HT-29 (cell line): ENCODE results near the gene GGT5. TPM values are rescaled to one million over a fixed set of nuclear protein-coding genes. Genes with fewer than 3 reads are reported as not detected.
"Not testable (repeated sequence)": the region's sequence is repeated elsewhere in the genome, so short reads cannot be mapped to it uniquely, and the experiment has no call there.

Source experiments
- DNase-seq: peaks from one replicate; pipeline ENCODE4 v3.0.0-alpha.2; 2015; ENCODE audit warnings: low spot score
- total RNA-seq: library from RNA; depleted of rRNA; stranded (reverse); fragments of >200 nt; shearing (Covaris generic); gene quantifications from 2 replicates; pipeline ENCODE4 v1.2.3, GENCODE V29; 2014

The GGT5 gene
- total RNA-seq, 1 experiment from 2014 or later, result 0.10 TPM

GRCh38 chr22:24205438-24206195 lies 39.3 kb downstream of the GGT5 start:
- no peak for DNase-seq

DNA sequence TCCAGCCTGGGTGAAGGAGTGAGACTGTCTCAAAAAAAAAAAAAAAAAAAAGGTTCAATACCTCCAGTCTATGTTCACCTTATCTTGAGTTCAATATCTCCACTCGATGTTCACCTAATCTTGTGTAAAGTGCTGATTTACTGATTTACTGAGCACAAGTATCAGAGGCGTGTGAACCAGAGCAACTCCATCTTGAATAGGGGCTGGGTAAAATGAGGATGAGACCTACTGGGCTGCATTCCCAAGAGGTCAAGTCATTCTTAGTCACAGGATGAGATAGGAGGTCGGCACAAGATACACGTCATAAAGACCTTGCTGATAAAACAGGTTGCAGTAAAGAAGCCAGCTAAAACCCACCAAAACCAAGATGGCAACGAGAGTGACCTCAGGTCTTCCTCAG lies 41.0 kb downstream of the GGT5 start:
- not testable (repeated sequence) for DNase-seq

DNA sequence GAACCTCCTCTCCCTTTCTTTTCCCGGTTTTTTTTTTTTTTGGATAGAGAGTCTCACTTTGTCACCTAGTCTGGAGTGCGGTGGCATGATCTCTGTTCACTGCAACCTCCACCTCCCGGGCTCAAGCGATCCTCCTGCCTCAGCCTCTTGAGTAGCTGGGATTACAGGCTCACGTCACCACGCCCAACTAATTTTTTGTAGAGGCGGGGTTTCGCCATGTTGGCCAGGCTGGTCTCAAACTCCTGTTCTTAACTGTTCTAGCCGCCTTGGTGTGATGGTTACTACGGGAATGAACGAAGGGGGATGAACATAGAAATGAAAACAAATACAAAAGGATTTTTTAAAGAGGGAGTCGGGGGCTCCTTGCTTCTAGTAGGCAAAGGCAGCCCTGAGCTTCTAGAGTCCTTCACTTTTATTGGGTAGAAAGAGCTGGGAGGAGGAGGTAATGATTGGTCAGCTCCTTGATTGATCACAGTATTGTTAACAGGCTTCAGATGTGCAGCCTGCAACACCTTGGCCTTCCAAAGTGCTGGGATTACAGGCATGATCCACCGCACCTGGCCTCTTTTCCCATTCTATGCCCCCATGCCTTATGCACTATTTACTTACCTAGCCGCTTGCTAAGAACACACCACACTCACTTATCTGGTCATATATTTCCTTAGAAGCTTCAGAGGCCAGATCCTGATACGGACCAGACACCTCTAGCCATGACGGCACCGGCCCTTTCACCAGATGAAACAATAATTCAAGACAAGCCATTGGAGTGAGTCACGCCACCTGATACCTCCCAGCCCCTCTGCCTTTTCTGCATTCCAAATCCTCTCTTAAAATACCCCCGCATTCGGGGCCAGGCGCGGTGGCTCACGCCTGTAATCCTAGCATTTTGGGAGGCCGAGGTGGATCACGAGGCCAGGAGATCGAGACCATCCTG lies 42.9 kb downstream of the GGT5 start:
- DNase-seq, result no peak

DNA sequence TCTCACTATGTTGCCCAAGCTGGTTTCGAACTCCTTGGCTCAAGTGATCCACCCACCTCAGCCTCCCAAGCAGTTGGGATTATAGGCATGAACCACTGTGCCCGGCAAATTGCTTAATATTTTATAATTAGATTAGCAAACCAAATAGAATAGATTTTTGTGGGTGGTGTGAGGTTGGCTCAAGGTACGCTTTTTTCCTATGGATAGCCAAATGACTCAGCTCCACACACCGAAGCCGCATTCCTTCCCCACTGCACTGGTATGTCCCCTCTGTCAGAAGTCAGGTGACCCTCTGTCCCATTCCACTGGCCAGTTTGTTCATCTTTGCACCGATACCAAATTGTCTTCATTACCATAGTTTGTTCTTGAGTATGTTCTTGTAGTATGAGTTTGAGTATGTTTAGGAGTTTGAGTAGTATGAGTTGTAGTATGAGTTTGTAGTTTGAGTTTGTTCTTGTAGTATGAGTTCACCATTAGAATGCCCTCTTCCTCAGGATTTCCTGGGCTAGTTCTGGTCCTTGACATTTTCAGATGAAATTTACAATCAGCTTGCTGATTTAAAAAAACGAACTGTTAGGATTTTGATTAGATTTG lies 44.2 kb downstream of the GGT5 start:
- no peak for DNase-seq

- no peak for DNase-seq
Observed at GRCh38 chr22:24198682-24199052, 46.2 kb downstream of the GGT5 start.

DNA sequence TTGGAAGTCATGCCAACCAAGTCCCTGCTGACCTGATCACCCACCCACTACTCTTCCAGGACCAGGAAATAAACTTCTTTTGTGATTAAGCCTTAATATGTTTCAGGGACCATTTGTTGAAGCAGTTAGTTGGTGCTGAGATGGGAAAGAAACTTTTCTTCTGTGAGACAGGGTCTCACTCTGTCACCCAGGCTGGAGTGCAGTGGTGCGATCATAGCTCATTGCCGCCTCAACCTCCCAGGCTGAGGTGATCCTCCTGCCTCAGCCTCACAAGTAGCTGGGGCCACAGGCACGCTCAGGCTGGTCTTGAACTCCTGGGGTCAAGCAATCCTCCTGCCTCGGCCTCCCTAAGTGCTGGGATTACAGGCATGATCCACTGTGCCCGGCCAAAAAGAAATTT lies 53.0 kb downstream of the GGT5 start:
- DNase-seq, result no peak

DNA sequence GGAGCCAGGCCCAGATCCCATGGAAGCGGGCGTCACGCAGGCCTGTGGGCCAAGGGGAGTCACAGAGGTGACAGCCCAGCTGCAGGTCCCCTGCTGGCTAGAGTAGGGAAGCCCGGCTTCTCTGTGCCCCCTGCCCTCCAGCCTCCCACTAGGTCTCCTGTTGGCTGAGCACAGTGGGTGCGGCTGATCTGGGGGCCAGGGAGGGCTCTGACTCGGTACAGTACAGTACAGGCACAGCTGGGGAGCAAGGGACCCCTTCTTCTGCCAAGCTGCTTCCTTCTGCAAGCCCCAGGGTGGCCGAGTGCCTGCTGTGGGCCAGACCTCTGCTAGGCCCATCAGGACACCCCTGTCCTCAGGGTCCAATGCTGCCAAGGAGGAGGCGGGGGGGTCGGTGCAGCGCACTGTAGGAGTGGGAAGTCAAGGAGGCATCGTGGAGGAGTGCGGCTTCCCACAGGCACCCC lies 53.5 kb downstream of the GGT5 start:
- DNase-seq, result no peak

- DNase-seq, result no peak
Observed at GRCh38 chr22:24190596-24191208, 54.2 kb downstream of the GGT5 start.

- no peak for DNase-seq
Observed at GRCh38 chr22:24190159-24190540, 54.7 kb downstream of the GGT5 start.

DNA sequence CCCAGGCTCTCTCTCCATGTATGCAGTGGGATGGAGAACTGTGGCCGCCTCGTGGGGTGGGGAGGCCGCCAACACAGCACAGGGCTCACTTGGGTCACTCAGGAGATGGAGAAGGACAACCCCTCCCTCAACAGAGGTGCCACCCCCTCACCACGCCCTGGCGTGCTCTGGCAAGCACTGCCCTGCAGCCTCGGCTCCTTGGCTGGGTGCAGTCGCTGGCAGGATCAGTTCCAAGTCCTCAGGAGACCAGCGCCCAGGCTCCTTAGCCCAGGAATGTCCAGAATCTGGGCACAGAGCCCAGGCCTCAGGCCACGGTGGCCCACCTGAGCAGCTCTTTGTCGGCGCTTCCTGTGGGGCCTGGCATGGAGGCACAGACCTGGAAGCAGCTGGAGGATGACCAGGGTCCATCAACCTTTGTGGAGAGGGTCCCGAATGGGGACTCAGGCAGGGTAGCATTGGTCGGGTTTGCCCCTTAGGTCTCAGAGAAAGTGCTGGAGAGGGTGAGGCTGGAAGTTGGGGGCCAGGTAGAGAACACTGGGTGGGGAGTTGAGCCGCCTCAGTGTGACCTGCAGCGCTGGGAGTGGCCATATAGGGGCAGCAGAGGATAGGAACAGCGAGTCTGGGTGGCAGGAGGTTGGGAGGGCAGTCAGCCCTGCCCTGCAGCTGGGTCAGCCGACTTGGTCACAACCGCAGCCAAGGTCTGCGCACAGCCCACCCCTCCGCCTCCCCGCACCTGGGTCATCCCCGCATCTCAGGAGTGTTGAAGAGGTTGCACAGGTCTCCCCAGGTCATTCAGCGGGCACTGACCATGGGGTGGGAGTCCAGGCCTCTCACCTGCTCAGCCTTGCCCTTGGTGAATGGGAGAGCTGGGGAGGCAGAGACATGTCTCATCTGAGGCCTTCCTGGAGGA lies 55.4 kb downstream of the GGT5 start:
- DNase-seq, result peak; percentile 63

- no peak for DNase-seq
Observed at GRCh38 chr22:24188705-24189248, 56.1 kb downstream of the GGT5 start.

GRCh38 chr22:24187731-24188644 lies 56.9 kb downstream of the GGT5 start:
- DNase-seq, result no peak

DNA sequence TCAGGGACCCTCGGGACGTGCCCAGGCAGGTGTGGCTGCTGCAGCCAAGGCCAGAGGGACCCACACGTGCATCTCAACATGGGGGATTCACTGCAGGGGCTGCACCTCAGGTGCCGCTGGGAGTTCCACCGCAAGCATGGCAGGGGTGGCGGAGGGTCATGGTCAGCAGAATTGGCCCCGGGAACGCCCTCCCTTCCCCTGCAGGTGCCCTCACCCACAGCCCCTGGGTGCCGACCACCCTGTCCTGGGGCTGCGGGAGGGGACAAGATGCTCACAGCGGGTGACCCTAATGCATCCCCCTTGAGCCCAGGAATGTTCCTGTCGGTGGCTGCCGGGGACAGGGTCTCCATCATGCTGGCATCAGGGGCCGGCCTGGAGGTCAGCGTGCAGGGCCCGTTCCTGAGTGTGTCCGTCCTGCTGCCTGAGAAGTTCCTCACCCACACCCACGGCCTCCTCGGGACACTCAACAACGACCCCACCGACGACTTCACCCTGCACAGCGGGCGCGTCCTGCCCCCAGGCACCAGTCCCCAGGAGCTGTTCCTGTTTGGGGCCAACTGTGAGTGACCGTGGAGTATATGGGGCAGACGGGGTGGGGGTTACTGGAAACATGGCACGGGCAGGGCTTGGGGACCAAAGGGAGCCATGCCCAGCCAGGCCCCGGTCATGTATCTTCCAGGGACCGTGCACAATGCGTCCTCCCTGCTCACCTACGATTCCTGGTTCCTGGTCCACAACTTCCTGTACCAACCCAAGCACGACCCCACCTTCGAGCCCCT lies 57.8 kb downstream of the GGT5 start:
- no peak for DNase-seq

GRCh38 chr22:24186352-24186740 lies 58.5 kb downstream of the GGT5 start:
- DNase-seq, result no peak

DNA sequence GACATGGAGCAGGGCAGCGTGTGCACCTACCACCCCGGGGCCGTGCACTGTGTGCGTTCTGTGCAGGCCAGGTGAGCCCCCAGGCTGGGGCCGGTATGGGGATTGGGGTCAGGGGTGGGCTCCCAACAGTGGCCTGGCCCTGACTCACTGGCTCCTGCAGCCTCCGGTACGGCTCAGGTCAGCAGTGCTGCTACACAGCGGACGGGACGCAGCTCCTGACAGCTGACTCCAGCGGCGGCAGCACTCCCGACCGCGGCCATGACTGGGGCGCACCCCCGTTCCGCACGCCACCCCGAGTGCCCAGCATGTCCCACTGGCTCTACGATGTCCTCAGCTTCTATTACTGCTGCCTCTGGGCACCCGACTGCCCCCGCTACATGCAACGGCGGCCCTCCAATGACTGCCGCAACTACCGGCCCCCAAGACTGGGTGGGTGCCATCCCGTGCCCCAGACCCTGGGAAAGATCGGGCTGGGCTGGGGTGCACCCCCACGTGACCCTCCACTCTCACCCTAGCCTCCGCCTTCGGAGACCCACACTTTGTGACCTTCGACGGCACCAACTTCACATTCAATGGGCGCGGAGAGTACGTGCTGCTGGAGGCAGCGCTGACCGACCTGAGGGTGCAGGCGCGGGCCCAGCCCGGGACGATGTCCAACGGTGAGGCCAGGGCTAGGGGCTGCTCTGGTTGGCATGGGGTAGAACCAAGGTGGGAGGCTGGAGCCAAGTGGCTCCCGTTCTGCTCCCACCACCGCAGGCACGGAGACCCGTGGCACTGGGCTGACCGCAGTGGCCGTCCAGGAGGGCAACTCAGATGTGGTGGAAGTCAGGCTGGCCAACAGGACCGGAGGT lies 59.2 kb downstream of the GGT5 start:
- DNase-seq, result no peak

DNA sequence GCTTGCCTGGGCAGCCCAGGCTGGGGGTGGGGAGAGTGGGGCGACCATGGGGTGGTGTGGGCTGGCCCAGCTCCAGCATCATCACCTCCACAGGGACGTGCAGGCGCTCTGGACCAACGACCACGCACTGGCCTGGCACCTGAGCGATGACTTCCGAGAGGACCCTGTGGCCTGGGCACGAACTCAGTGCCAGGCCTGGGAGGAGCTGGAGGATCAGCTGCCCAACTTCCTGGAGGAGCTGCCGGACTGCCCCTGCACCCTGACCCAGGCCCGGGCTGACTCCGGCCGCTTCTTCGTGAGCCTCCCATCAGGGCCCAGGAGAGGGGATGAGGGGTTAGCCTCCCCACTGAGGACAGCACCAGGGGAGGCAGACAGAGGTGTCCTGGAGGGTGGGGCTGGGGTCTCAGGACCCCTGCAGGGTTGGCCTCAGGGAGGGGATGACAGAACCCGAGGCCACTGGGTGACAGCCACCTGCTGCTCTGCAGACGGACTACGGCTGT lies 59.8 kb downstream of the GGT5 start:
- no peak for DNase-seq

DNA sequence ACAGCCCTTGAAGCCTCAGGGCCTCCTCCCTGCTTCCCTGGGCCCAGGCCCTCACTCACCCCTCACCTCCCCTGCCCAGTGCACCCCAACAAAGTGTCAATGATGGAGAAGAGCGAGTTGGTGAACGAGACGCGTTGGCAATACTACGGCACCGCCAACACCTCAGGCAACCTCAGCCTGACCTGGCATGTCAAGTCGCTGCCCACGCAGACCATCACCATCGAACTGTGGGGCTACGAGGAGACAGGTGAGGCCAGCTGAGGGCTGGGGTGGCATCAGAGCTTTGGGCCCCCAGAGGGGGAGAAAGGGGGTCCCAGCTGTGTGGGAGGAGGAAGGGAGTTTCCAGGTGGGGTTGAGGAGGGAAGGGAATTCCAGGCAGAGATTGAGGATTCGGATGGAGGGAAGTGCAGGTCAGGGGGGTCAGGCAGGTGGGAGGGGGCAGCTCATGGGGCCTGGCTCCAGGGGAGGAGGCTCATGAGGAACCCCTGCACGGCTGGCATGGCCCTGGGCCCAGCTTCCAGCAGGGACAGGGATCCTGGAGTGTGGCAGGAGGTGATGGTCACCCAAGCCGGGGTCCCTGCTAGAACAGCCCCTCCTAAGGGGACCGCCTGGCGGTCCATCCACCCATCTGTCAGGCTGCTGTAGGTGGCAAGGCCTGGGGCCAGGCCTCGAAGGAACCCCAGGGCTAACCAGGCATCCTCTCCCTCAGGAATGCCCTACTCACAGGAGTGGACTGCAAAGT lies 60.7 kb downstream of the GGT5 start:
- DNase-seq, result no peak
